Osteocyte (in vitro differentiated cells): Measurements from ENCODE around the gene ABLIM2. TPM values are rescaled to one million over a fixed set of nuclear protein-coding genes. Genes with fewer than 3 reads are reported as not detected.

Experiments used
- DNase-seq: peaks from one replicate; pipeline ENCODE4 v3.0.0; 2021; ENCODE audit warnings: mixed read lengths; ENCODE audit not compliant: unreplicated experiment; ENCODE audit errors: extremely low spot score
- H3K27ac Mint-ChIP-seq: one replicate; pipeline ENCODE4 v1.8.0; 2021; ENCODE audit warnings: mild to moderate bottlenecking, mixed read lengths; ENCODE audit not compliant: unreplicated experiment
- H3K27me3 Mint-ChIP-seq: one replicate; pipeline ENCODE4 v1.8.0; 2021; ENCODE audit warnings: mixed read lengths; ENCODE audit not compliant: unreplicated experiment
- H3K36me3 Mint-ChIP-seq: one replicate; pipeline ENCODE4 v1.8.0; 2021; ENCODE audit warnings: mixed read lengths; ENCODE audit not compliant: unreplicated experiment
- H3K4me1 Mint-ChIP-seq: one replicate; pipeline ENCODE4 v1.8.0; 2021; ENCODE audit warnings: mixed read lengths; ENCODE audit not compliant: unreplicated experiment
- H3K4me3 Mint-ChIP-seq: one replicate; pipeline ENCODE4 v1.8.0; 2021; ENCODE audit warnings: mild to moderate bottlenecking, moderate library complexity, mixed read lengths; ENCODE audit not compliant: unreplicated experiment
- H3K9me3 Mint-ChIP-seq: one replicate; pipeline ENCODE4 v1.8.0; 2021; ENCODE audit warnings: mixed read lengths; ENCODE audit not compliant: unreplicated experiment
- total RNA-seq: library from RNA; stranded (reverse); gene quantifications from 2 replicates; pipeline ENCODE4 v1.2.1, GENCODE V29; 2021
- TF ChIP-seq, protein P1 (sequence below): fragments of 200-600 bp; sonication (generic); IDR thresholded peaks from 2 replicates; pipeline ENCODE4 v1.5.0; 2021; ENCODE audit warnings: antibody characterized with exemption, mild to moderate bottlenecking, moderate library complexity

Gene ABLIM2
- total RNA-seq, 1 donor from 2014 or later: 0.24 TPM

DNA sequence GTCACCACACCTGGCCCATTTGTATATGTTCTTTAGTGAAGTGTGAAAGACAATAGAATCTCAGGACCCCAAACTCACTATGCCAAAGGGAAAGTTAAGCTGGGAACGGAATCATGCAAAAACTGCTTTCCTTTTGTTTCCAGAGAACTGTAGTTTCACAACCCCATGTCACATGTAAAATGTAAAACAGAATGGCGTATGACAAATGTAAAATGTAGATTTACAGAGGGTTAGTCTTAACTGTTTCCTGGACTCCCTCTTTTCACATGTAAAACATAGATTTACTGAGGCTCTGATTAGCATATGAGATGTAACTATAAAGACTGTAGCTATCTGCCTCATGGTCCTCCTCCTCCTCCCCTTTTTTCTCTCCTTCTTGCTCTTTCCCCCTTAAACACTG lies 66.3 kb downstream of the ABLIM2 start:
- Mint-ChIP-seq H3K4me1 (no peaks in the 10 kb centered on the region), H3K4me3 (no peak overlapping the region), H3K36me3 (no peaks in the 10 kb centered on the region), H3K9me3 (peaks cover 13% of the 10 kb centered on the region), H3K27me3 (peaks cover 8% of the 10 kb centered on the region), H3K27ac (no peak overlapping the region)
- TF ChIP-seq, protein P1, sequence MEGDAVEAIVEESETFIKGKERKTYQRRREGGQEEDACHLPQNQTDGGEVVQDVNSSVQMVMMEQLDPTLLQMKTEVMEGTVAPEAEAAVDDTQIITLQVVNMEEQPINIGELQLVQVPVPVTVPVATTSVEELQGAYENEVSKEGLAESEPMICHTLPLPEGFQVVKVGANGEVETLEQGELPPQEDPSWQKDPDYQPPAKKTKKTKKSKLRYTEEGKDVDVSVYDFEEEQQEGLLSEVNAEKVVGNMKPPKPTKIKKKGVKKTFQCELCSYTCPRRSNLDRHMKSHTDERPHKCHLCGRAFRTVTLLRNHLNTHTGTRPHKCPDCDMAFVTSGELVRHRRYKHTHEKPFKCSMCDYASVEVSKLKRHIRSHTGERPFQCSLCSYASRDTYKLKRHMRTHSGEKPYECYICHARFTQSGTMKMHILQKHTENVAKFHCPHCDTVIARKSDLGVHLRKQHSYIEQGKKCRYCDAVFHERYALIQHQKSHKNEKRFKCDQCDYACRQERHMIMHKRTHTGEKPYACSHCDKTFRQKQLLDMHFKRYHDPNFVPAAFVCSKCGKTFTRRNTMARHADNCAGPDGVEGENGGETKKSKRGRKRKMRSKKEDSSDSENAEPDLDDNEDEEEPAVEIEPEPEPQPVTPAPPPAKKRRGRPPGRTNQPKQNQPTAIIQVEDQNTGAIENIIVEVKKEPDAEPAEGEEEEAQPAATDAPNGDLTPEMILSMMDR: no peak
- no peak for DNase-seq

DNA sequence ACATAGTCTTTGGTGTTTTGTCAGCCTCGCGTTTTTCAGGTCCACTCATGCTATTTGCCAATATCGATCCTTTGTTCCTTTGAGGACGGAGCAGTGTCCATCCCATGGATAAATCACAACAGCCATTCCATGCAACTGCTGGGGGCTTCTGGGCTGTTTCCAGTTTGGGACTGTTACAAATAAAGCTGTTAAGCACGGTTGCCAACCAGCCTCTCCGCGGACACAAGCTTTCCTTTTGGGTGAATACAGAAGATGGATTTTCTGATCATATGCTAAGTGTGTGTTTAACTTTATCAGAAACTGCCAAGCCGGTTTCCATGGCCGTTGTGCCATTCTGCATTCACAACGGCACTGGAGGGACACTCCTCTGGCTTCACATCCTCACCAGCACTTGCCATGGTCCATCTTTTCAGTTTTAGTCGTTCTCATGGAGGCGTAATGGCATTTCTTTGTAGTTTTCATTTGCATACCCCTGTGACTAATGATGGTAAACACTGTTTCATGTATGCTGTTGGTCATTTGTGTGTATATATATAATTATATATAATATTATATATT lies 67.8 kb downstream of the ABLIM2 start:
- Mint-ChIP-seq H3K4me3 (no peak overlapping the region), H3K4me1 (no peaks in the 10 kb centered on the region), H3K27ac (no peak overlapping the region), H3K36me3 (no peaks in the 10 kb centered on the region), H3K27me3 (peaks cover 17% of the 10 kb centered on the region), H3K9me3 (peaks cover 13% of the 10 kb centered on the region)
- DNase-seq: no peak
- TF ChIP-seq, protein P1: no peak

DNA sequence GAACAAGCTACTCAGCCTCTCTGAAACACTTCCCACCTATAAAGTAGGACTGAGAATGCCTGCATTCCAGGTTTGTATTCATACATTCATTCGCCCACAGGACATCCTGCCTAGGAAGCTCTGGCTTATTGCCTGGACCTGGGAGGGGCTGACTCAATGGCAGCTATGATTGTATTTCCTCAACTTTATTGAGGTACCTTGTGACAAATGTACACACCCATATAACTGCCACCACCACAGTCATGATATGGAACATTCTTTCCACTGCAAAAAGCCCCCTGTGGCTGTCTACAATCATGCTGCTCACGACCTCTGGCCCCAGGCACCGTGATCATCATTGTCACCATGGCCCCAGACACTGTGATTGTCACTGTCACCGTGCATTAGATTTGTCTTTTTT lies 68.3 kb downstream of the ABLIM2 start:
- DNase-seq: no peak
- H3K4me1 Mint-ChIP-seq: no peaks in the 10 kb centered on the region
- TF ChIP-seq, protein P1: no peak
- H3K27me3 Mint-ChIP-seq: peaks cover 18% of the 10 kb centered on the region
- no peak overlapping the region for H3K27ac Mint-ChIP-seq
- H3K9me3 Mint-ChIP-seq: peaks cover 13% of the 10 kb centered on the region
- no peaks in the 10 kb centered on the region for H3K36me3 Mint-ChIP-seq
- no peak overlapping the region for H3K4me3 Mint-ChIP-seq

DNA sequence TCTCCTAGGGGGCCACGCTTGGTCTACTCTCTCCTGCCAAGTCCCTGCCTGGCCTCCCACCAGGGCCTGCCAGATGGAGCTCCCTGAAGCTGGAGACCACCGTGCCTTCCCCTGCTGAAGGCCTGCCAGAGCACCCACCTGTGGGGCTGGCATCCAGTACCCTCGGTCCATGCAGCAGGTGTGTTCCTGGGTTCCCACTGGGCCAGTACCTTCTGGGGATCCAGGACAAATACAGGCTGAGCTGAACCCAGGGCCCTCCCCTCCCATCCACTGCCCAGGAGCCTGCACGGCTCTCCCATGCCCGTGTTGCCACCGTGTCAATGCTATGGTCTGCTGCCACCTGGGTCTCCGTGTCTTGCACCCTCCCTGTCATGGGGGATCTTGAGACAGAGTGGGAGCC lies 68.8 kb downstream of the ABLIM2 start:
- Mint-ChIP-seq H3K4me1 (no peaks in the 10 kb centered on the region), H3K36me3 (no peaks in the 10 kb centered on the region), H3K27me3 (peaks cover 18% of the 10 kb centered on the region), H3K4me3 (no peak overlapping the region), H3K9me3 (peaks cover 13% of the 10 kb centered on the region), H3K27ac (no peak overlapping the region)
- TF ChIP-seq, protein P1: no peak
- DNase-seq: no peak

DNA sequence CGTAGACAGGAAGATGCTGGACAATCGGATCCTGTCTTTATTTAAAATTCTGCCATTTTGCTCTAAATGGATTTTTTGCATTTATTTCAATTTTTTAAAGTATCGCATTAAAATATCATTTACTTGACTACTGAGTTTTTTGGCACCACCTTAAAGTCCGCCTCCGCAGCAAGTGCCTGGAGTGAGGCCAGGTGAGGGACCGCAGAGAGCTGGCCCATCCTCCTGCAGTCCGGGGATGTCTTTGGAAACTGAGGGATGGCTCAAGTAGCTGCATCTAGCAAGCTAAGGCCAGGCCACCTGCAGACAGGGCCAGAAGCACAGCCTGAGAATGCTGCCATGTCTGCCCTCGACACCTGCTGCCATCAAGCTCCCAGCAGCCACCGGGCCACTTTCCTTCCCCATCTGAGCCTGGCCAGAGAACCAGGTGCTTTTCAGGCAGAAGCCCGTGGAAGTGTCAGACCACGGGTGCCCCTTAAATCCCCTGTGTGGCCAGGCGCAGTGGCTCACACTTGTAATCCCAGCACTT lies 69.6 kb downstream of the ABLIM2 start:
- no peak for DNase-seq
- peaks cover 9% of the 10 kb centered on the region for H3K9me3 Mint-ChIP-seq
- no peaks in the 10 kb centered on the region for H3K4me1 Mint-ChIP-seq
- H3K4me3 Mint-ChIP-seq: no peak overlapping the region
- peaks cover 18% of the 10 kb centered on the region for H3K27me3 Mint-ChIP-seq
- TF ChIP-seq, protein P1: no peak
- no peak overlapping the region for H3K27ac Mint-ChIP-seq
- no peaks in the 10 kb centered on the region for H3K36me3 Mint-ChIP-seq
